ENCODE data around the gene PLPPR3. TPM values are rescaled to one million over a fixed set of nuclear protein-coding genes. Genes with fewer than 3 reads are reported as not detected.
A peak's percentile ranks its signal among the peaks of the same experiment; 100 is the strongest.

Gene PLPPR3
- total and polyA plus RNA-seq, 9 of the 15 experiments (the other 6 are each of a cell fraction or from before 2014, with no cell fraction given), result 0.01 to 48.2 (median 8.6) TPM

- TF ChIP-seq ARID3B (CRISPR knock-in tag; IDR thresholded peaks at IDR 0.05; ENCODE audit: borderline replicate concordance) (no peak), POLR2B (IDR thresholded peaks at IDR 0.05; ENCODE audit: low read depth, partially characterized antibody) (peak; percentile 44), ZNF165 (CRISPR knock-in tag; IDR thresholded peaks at IDR 0.05; ENCODE audit: borderline replicate concordance) (no peak), NR0B1 (IDR thresholded peaks at IDR 0.05; ENCODE audit: partially characterized antibody) (no peak), HMG20A (CRISPR knock-in tag; conservative IDR thresholded peaks at IDR 0.05) (no peak), SFPQ (IDR thresholded peaks at IDR 0.05; ENCODE audit: low read depth, low read length) (no peak), PKNOX1 (IDR thresholded peaks at IDR 0.05) (no peak), SIRT6 (IDR thresholded peaks at IDR 0.05; ENCODE audit: low read depth, low read length) (no peak), ZNF707 (CRISPR knock-in tag; conservative IDR thresholded peaks at IDR 0.05) (no peak), PCBP1 (IDR thresholded peaks at IDR 0.05; ENCODE audit: low read depth, low read length, poor library complexity, severe bottlenecking) (no peak), PRMT5 (CRISPR knock-in tag; IDR thresholded peaks at IDR 0.05) (no peak), ATF4 (CRISPR knock-in tag; IDR thresholded peaks at IDR 0.05) (no peak), IFI16 (CRISPR knock-in tag; IDR thresholded peaks at IDR 0.05) (no peak), ZNF609 (CRISPR knock-in tag; IDR thresholded peaks at IDR 0.05; ENCODE audit: borderline replicate concordance) (no peak), RUNX1 (IDR thresholded peaks at IDR 0.05; ENCODE audit: low read depth) (no peak)
These were observed 30.0 kb downstream of the PLPPR3 start (continued) for GRCh38 chr19:791567-792305.

Data from K562 (cell line).